ENCODE measurements around the gene TP53BP1. TPM values are rescaled to one million over a fixed set of nuclear protein-coding genes. Genes with fewer than 3 reads are reported as not detected.

TP53BP1 gene
- total RNA-seq, 2 experiments from 2014 or later: 43.0 to 44.6 TPM

DNA sequence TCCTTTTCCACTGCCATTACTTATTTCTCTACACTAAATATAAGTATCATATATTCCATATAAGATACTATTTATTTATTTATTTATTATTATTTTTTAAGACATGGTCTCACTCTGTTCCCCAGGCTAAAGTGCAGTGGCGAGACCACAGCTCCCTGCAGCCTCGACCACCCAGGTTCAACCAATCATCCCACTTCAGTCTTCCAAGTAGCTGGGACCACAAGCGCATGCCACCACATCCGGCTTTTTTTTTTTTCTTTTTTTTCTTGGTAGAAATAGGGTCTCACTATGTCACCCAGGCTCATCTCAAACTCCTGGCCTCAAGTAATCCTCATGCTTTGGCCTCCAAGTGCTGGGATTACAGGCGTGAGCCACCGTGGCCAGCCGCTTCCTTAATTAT, 56.6 kb downstream of the TP53BP1 start:
- Mint-ChIP-seq H3K36me3 (ENCODE audit: low read depth) (peaks cover 87% of the 10 kb centered on the region), H3K4me1 (ENCODE audit: low read depth) (no peaks in the 10 kb centered on the region), H3K27me3 (no peaks in the 10 kb centered on the region), H3K4me3 (no peak overlapping the region), H3K27ac (no peak overlapping the region), H3K9me3 (no peaks in the 10 kb centered on the region)
- Histone ChIP-seq H3K27ac (ENCODE audit: low read depth in 1 of 2, low read length in 2 of 2) (no peak overlapping the region), H3K4me1 (ENCODE audit: insufficient read depth, low read length) (no peaks in the 10 kb centered on the region), H3K4me3 (ENCODE audit: low read length) (no peak overlapping the region), H3K27me3 (ENCODE audit: control insufficient read depth in 1 of 2, insufficient read depth in 2 of 2, low read length in 2 of 2) (no peaks in the 10 kb centered on the region), H3K9me3 (ENCODE audit: control insufficient read depth in 1 of 2, insufficient read depth in 1 of 2, low read length in 2 of 2) (no peaks in the 10 kb centered on the region), H3K36me3 (ENCODE audit: insufficient read depth, low read length) (peaks cover 48% of the 10 kb centered on the region)
- DNase-seq (no peak), ATAC-seq (ENCODE audit: poor library complexity) (no peak)
- ChIA-PET CTCF (no interaction called here), POLR2A (no interaction called here)
- TF ChIP-seq, protein P1, sequence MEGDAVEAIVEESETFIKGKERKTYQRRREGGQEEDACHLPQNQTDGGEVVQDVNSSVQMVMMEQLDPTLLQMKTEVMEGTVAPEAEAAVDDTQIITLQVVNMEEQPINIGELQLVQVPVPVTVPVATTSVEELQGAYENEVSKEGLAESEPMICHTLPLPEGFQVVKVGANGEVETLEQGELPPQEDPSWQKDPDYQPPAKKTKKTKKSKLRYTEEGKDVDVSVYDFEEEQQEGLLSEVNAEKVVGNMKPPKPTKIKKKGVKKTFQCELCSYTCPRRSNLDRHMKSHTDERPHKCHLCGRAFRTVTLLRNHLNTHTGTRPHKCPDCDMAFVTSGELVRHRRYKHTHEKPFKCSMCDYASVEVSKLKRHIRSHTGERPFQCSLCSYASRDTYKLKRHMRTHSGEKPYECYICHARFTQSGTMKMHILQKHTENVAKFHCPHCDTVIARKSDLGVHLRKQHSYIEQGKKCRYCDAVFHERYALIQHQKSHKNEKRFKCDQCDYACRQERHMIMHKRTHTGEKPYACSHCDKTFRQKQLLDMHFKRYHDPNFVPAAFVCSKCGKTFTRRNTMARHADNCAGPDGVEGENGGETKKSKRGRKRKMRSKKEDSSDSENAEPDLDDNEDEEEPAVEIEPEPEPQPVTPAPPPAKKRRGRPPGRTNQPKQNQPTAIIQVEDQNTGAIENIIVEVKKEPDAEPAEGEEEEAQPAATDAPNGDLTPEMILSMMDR (IDR thresholded peaks at IDR 0.05): no peak
- intact Hi-C loops (cut with DNase I, micrococcal nuclease): no loop called here

- no peak overlapping the region for H3K27ac Mint-ChIP-seq
- H3K4me1 Mint-ChIP-seq (ENCODE audit: low read depth): no peaks in the 10 kb centered on the region
- H3K36me3 Mint-ChIP-seq (ENCODE audit: low read depth): peaks cover 91% of the 10 kb centered on the region
- no peaks in the 10 kb centered on the region for H3K9me3 Mint-ChIP-seq
- ChIA-PET CTCF (no interaction called here), POLR2A (interaction anchor here (0.5 to 0.8 kb wide), 2 partner anchors 18 to 1083 kb away, joined by 3 read pairs; no protein-coding TSS in a partner anchor)
- Histone ChIP-seq H3K9me3 (ENCODE audit: control insufficient read depth in 1 of 2, insufficient read depth in 1 of 2, low read length in 2 of 2) (no peaks in the 10 kb centered on the region), H3K4me1 (ENCODE audit: insufficient read depth, low read length) (no peaks in the 10 kb centered on the region), H3K36me3 (ENCODE audit: insufficient read depth, low read length) (peaks cover 54% of the 10 kb centered on the region), H3K27ac (ENCODE audit: low read depth in 1 of 2, low read length in 2 of 2) (no peak overlapping the region), H3K4me3 (ENCODE audit: low read length) (no peak overlapping the region), H3K27me3 (ENCODE audit: control insufficient read depth in 1 of 2, insufficient read depth in 2 of 2, low read length in 2 of 2) (no peaks in the 10 kb centered on the region)
- DNase-seq (no peak), ATAC-seq (ENCODE audit: poor library complexity) (no peak)
- intact Hi-C loops (cut with DNase I, micrococcal nuclease): no loop called here
- TF ChIP-seq, protein P1 (IDR thresholded peaks at IDR 0.05): no peak
- H3K27me3 Mint-ChIP-seq: no peaks in the 10 kb centered on the region
- no peak overlapping the region for H3K4me3 Mint-ChIP-seq
Observed at GRCh38 chr15:43434446-43434845, 58.5 kb downstream of the TP53BP1 start.

DNA sequence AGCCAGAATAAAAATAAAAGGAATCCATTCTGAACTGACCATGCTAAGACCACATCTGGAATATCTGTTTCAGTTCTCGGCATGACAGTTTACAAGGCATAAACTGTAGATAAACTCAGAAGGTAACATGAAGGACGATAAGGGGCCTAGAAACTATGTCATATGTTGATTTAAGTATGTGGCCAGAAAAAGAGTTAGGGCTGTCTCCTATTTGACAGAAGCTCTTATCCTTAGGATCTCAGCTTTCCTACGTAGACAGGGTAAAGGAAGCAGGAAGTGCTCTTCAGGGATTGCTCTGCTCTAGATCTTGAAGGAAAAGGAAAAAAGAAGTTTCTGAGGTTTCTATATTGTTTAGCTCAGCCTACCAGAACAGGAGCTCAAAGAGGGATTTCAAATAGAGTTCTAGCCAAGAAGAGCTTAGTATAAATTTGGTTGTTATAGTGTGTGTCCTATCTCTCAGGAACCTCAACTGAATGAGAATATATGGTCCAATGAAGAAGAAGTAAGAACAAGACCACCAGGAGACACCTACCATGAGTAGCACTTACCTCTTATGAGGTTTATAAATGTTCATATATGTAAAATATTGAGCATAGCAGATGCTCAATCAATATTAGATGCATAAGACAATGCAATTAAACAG, 59.2 kb downstream of the TP53BP1 start:
- ChIA-PET POLR2A (interaction anchor here (0.5 kb wide), 1 partner anchor 1082 kb away, joined by 3 read pairs; no protein-coding TSS in a partner anchor), CTCF (no interaction called here)
- no peaks in the 10 kb centered on the region for H3K27me3 ChIP-seq (ENCODE audit: control insufficient read depth in 1 of 2, insufficient read depth in 2 of 2, low read length in 2 of 2)
- TF ChIP-seq, protein P1 (IDR thresholded peaks at IDR 0.05): no peak
- H3K27me3 Mint-ChIP-seq: no peaks in the 10 kb centered on the region
- no peak for ATAC-seq (ENCODE audit: poor library complexity)
- no peak overlapping the region for H3K4me3 Mint-ChIP-seq
- H3K4me1 Mint-ChIP-seq (ENCODE audit: low read depth): no peaks in the 10 kb centered on the region
- no peak overlapping the region for H3K4me3 ChIP-seq (ENCODE audit: low read length)
- no peaks in the 10 kb centered on the region for H3K4me1 ChIP-seq (ENCODE audit: insufficient read depth, low read length)
- no peak for DNase-seq
- no peaks in the 10 kb centered on the region for H3K9me3 ChIP-seq (ENCODE audit: control insufficient read depth in 1 of 2, insufficient read depth in 1 of 2, low read length in 2 of 2)
- H3K36me3 Mint-ChIP-seq (ENCODE audit: low read depth): peaks cover 91% of the 10 kb centered on the region
- peaks cover 48% of the 10 kb centered on the region for H3K36me3 ChIP-seq (ENCODE audit: insufficient read depth, low read length)
- H3K27ac Mint-ChIP-seq: no peak overlapping the region
- intact Hi-C loops (cut with DNase I, micrococcal nuclease): no loop called here
- no peaks in the 10 kb centered on the region for H3K9me3 Mint-ChIP-seq
- H3K27ac ChIP-seq (ENCODE audit: low read depth in 1 of 2, low read length in 2 of 2): no peak overlapping the region
